Liver (tissue), 9 donors: ENCODE results near the gene LARGE1. TPM values are rescaled to one million over a fixed set of nuclear protein-coding genes. Genes with fewer than 3 reads are reported as not detected.

Experiments used
- DNase-seq: peaks from one replicate; pipeline ENCODE4 v3.0.0-alpha.2; 2017; ENCODE audit warnings: low spot score
- H3K27ac ChIP-seq, 2 donors: one replicate each; pipeline ENCODE4 v1.7.0; 2013; ENCODE audit warnings: inconsistent platforms in 2 of 2, low read length in 2 of 2, control low read depth in 1 of 2, low read depth in 1 of 2, mild to moderate bottlenecking in 1 of 2
- H3K27me3 ChIP-seq, 4 donors: one replicate each; pipeline versions ENCODE4 v1.6.1 to v1.7.0; 2013; ENCODE audit warnings: low read length in 3 of 4, inconsistent platforms in 1 of 4, mild to moderate bottlenecking in 1 of 4, moderate library complexity in 1 of 4; ENCODE audit not compliant: control insufficient read depth in 4 of 4, insufficient read depth in 4 of 4
- H3K36me3 ChIP-seq, 4 donors: one replicate each; pipeline versions ENCODE4 v1.6.1 to v1.7.0; 2013; ENCODE audit warnings: low read length in 3 of 4, mild to moderate bottlenecking in 3 of 4, low read depth in 1 of 4, moderate library complexity in 1 of 4; ENCODE audit not compliant: control insufficient read depth in 4 of 4, insufficient read depth in 3 of 4
- H3K4me1 ChIP-seq, 4 donors: one replicate each; pipeline versions ENCODE4 v1.6.1 to v1.7.0; 2013; ENCODE audit warnings: low read length in 3 of 4, mild to moderate bottlenecking in 3 of 4, moderate library complexity in 1 of 4; ENCODE audit not compliant: control insufficient read depth in 4 of 4, insufficient read depth in 4 of 4
- H3K4me3 ChIP-seq, 3 donors: one replicate each; pipeline versions ENCODE4 v1.6.1 to v1.7.0; 2013; ENCODE audit warnings: low read length in 3 of 3, control low read depth in 1 of 3, low read depth in 1 of 3, mild to moderate bottlenecking in 1 of 3
- H3K9ac ChIP-seq, 2 donors: one replicate each; pipeline ENCODE4 v1.7.0; 2013; ENCODE audit warnings: low read length in 2 of 2, mild to moderate bottlenecking in 2 of 2, moderate library complexity in 2 of 2, control low read depth in 1 of 2, low read depth in 1 of 2
- H3K9me3 ChIP-seq, 4 donors: one replicate each; pipeline versions ENCODE4 v1.6.1 to v1.7.0; 2013; ENCODE audit warnings: low read length in 3 of 4; ENCODE audit not compliant: control insufficient read depth in 4 of 4
- ATF3 ChIP-seq: IDR thresholded peaks from 2 replicates; pipeline ENCODE4 v1.6.1; 2016; ENCODE audit warnings: antibody characterized with exemption
- GABPA ChIP-seq, 2 donors: IDR thresholded peaks in 1 of 2; conservative IDR thresholded peaks in 1 of 2; 2 replicates each; pipeline ENCODE4 v1.6.1; 2016; ENCODE audit warnings: antibody characterized with exemption in 2 of 2, mild to moderate bottlenecking in 1 of 2, moderate library complexity in 1 of 2
- HNF4A ChIP-seq, 2 donors: conservative IDR thresholded peaks; 2 replicates each; pipeline ENCODE4 v1.6.1; 2016; ENCODE audit warnings: antibody characterized with exemption in 2 of 2, mild to moderate bottlenecking in 2 of 2
- HNF4G ChIP-seq: IDR thresholded peaks from 2 replicates; pipeline ENCODE4 v1.6.1; 2016; ENCODE audit warnings: antibody characterized with exemption
- JUND ChIP-seq, 2 donors: IDR thresholded peaks; 2 replicates each; pipeline ENCODE4 v1.6.1; 2016; ENCODE audit warnings: antibody characterized with exemption in 2 of 2
- MAX ChIP-seq: IDR thresholded peaks from 2 replicates; pipeline ENCODE4 v1.6.1; 2016; ENCODE audit warnings: antibody characterized with exemption
- NR2F2 ChIP-seq: IDR thresholded peaks from 2 replicates; pipeline ENCODE4 v1.6.1; 2016; ENCODE audit warnings: antibody characterized with exemption
- RAD21 ChIP-seq, 2 donors: IDR thresholded peaks; 2 replicates each; pipeline ENCODE4 v1.6.1; 2016; ENCODE audit warnings: antibody characterized with exemption in 2 of 2, mild to moderate bottlenecking in 2 of 2
- RXRA ChIP-seq, 2 donors: IDR thresholded peaks; 2 replicates each; pipeline ENCODE4 v1.6.1; 2017 to 2018; ENCODE audit warnings: antibody characterized with exemption in 2 of 2, mild to moderate bottlenecking in 1 of 2
- SP1 ChIP-seq: IDR thresholded peaks from 2 replicates; pipeline ENCODE4 v1.6.1; 2018; ENCODE audit warnings: antibody characterized with exemption, mild to moderate bottlenecking
- YY1 ChIP-seq: IDR thresholded peaks from 2 replicates; pipeline ENCODE4 v1.6.1; 2016; ENCODE audit warnings: antibody characterized with exemption, mild to moderate bottlenecking
- WGBS: extraction: QIAGEN DNeasy Blood & Tissue Kit; methylation state at CpG from one replicate; pipeline ENCODE4 v1.1.7; 2013; 5-methylcytosine and 5-hydroxymethylcytosine counted together
- polyA plus RNA-seq, 2 donors: library from polyadenylated mRNA; stranded (reverse) in 1 of 2; unstranded in 1 of 2; fragments of 200-250 nt in 1 of 2; fragments of >200 nt in 1 of 2; fragmentation: Nextera tagmentation in 1 of 2; extraction: Ambion mirVana in 1 of 2; gene quantifications; one replicate each; pipeline versions ENCODE4 v1.2.1 to v1.2.3, GENCODE V29; 2013 to 2015
- total RNA-seq, 2 donors: library from RNA; depleted of rRNA; stranded (reverse); fragments of >200 nt; gene quantifications; one replicate each; pipeline ENCODE4 v1.2.3, GENCODE V29; 2014
- donor health status: healthy.
- donor health status: healthy.
- donor health status: healthy.
- donor health status: healthy.
- donor health status: healthy.

LARGE1 gene
- total and polyA plus RNA-seq, 4 donors = 2.3 to 14.1 (median 5.7) TPM

GRCh38 chr22:33354928-33355327, 565.3 kb downstream of the LARGE1 start:
- Histone ChIP-seq H3K27ac (no peak overlapping the region), H3K27me3 (no peaks in the 10 kb centered on the region), H3K4me1 (peaks cover 0 to 9% (median 3%) of the 10 kb centered on the region in 4 donors), H3K9me3 (no peaks in the 10 kb centered on the region), H3K4me3 (no peak overlapping the region), H3K36me3 (no peaks in the 10 kb centered on the region), H3K9ac (no peak overlapping the region)
- TF ChIP-seq HNF4A (conservative IDR thresholded peaks at IDR 0.05) = peak; percentile 30 to 59
- no peak for TF ChIP-seq JUND (IDR thresholded peaks at IDR 0.05)
- peak in 1 of 2 donors; percentile 14 for TF ChIP-seq RXRA (IDR thresholded peaks at IDR 0.05)
- DNase-seq = no peak
- 38% methylated on average over 1 of the region's 1 CpG for WGBS

- H3K9ac ChIP-seq = no peak overlapping the region
- 93% methylated on average over 4 of the region's 4 CpGs for WGBS
- H3K27me3 ChIP-seq = no peaks in the 10 kb centered on the region
- no peak overlapping the region for H3K27ac ChIP-seq
- DNase-seq = no peak
- H3K9me3 ChIP-seq = no peaks in the 10 kb centered on the region
- no peak overlapping the region for H3K4me3 ChIP-seq
- no peaks in the 10 kb centered on the region for H3K36me3 ChIP-seq
- TF ChIP-seq SP1 = no peak
- peaks cover 0 to 9% (median 3%) of the 10 kb centered on the region in 4 donors for H3K4me1 ChIP-seq
These were observed 566.8 kb downstream of the LARGE1 start for GRCh38 chr22:33353502-33353901.

- H3K4me3 ChIP-seq = no peak overlapping the region
- H3K9ac ChIP-seq = no peak overlapping the region
- no peak overlapping the region for H3K27ac ChIP-seq
- no peaks in the 10 kb centered on the region for H3K36me3 ChIP-seq
- peaks cover 0 to 9% (median 3%) of the 10 kb centered on the region in 4 donors for H3K4me1 ChIP-seq
- 96% methylated on average over 1 of the region's 1 CpG for WGBS
- TF ChIP-seq ATF3 = no peak
- H3K9me3 ChIP-seq = no peaks in the 10 kb centered on the region
- H3K27me3 ChIP-seq = no peaks in the 10 kb centered on the region
- DNase-seq = no peak
These were observed 567.5 kb downstream of the LARGE1 start for GRCh38 chr22:33352768-33353167.

GRCh38 chr22:33350961-33351360, 569.3 kb downstream of the LARGE1 start:
- H3K36me3 ChIP-seq = no peaks in the 10 kb centered on the region
- no peak overlapping the region for H3K9ac ChIP-seq
- WGBS = 95% methylated on average over 2 of the region's 2 CpGs
- H3K27ac ChIP-seq = no peak overlapping the region
- H3K27me3 ChIP-seq = no peaks in the 10 kb centered on the region
- H3K4me3 ChIP-seq = no peak overlapping the region
- peaks cover 0 to 9% (median 3%) of the 10 kb centered on the region in 4 donors for H3K4me1 ChIP-seq
- H3K9me3 ChIP-seq = no peaks in the 10 kb centered on the region
- no peak for TF ChIP-seq HNF4A (conservative IDR thresholded peaks at IDR 0.05)
- no peak for DNase-seq

GRCh38 chr22:33350491-33350890, 569.8 kb downstream of the LARGE1 start:
- Histone ChIP-seq H3K4me3 (no peak overlapping the region), H3K9me3 (no peaks in the 10 kb centered on the region), H3K4me1 (peaks cover 0 to 6% (median 3%) of the 10 kb centered on the region in 4 donors), H3K27me3 (no peaks in the 10 kb centered on the region), H3K36me3 (no peaks in the 10 kb centered on the region), H3K9ac (no peak overlapping the region), H3K27ac (no peak overlapping the region)
- TF ChIP-seq RAD21 (IDR thresholded peaks at IDR 0.05) (no peak), NR2F2 (no peak), SP1 (no peak), YY1 (no peak), HNF4G (no peak), MAX (no peak), GABPA (IDR thresholded peaks at IDR 0.05 in 1 of 2, conservative IDR thresholded peaks at IDR 0.05 in 1 of 2) (no peak)
- 95% methylated on average over 8 of the region's 8 CpGs for WGBS
- DNase-seq = no peak
